HG03342 (cell line): ENCODE measurements around the gene USP16.
"Not testable (repeated sequence)": the region's sequence is repeated elsewhere in the genome, so short reads cannot be mapped to it uniquely, and the experiment has no call there.

Experiments used
- ATAC-seq: cut with Tn5 transposase; IDR thresholded peaks from one replicate; pipeline ENCODE4 v1.9.1; 2021; ENCODE audit warnings: mild to moderate bottlenecking, moderate library complexity; ENCODE audit not compliant: unreplicated experiment

The USP16 gene

DNA sequence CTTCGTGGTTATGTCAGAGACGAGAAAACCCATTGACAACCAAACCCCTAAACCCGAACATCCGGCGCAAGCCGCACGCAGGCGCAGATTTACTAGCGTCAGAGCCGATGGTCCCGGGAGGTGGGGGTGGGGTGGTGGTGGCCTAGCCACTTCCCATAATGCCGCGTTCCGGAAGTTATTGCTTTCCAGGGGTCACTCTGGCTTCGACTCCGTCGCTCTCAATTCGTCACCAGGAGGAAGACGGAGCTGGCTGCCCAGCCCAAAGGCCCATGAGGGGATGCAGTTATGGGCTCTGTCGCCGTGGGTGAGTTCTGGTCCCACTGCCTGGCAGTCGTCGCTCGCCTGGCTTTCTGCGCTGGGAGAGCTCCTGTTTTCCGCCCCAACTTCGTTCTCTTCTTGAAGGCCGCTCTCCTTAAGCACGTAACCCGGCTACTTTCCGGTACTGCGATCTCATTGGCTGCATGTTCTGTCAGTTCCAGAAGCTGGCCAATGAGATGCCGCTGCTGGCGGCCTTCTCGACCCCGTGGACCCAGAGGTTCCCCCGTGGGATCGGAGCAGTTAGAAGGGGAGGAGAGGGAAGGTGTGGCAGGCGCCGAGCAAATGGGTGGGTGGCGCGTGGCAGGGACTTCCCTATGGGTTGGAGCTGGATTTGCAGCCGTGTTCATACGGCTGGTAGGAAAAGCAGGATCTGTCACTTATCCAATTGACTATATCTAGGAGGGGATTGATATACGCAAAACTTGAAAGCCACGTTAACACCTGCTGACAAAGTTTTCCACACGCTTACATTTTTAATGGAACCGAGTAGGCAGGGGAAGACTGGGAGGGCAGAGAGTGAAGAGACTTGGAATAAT lies at the start of gene USP16:
Gene USP16 (plus strand): TSS at position 195 of the 854 bp plus-strand sequence. CDS start 3,246 bp downstream, outside the sequence.
- ATAC-seq: peak; percentile 96

DNA sequence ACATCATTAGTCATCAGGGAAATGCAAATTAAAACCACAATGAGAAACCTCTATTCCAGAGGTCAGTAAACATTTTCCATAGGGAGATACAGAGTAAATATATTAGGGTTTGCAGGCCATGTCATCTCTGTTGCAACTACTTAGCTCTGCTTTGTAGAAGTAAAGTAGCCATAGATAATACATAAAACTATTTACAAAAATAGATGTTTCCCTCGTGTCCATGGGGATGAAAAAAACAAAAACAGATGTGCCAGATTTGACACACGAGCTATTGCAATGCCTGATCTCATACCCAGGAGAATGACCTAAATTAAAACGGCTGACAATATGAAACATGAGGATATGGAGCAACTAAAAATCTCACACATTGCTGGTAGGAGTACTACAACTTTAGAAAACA lies 49.1 kb upstream of the USP16 start:
- no peak for ATAC-seq

DNA sequence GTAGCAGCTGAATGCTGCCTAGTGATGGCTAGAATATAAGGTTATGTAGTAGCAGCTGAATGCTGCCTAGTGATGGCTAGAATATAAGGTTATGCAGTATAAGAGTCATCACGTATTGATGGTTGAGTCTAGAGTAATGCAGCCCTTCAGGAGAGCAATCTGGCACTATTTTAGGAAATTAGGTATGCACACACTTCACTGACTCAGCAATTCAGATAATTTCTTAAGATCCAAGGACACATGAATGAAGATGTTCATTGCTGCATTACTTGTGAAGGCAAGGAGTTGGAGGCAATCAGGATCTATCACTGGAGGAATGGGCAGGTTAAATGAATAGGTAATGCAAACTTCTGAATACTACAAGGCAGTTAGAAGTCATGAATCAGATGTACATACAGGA lies 45.4 kb upstream of the USP16 start:
- ATAC-seq: no peak

DNA sequence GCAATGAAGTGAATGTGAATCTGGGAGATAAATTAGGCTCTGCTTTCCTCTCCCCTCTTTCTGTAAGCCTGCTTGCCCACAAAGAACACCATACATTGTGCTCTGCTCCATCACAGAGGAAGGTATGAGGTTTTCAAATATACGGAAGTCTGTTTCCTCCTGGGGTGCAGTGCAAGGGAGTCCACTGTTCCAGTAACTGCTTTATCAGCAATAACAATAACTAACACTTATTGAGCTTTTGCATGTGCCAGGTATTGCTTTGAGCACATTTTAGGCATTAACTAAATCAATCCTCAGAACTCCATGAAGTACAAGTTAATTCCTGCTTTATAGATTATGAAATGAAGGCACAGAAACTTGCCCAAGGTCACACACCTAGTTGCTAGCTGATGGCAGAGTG lies 41.8 kb upstream of the USP16 start:
- no peak for ATAC-seq

DNA sequence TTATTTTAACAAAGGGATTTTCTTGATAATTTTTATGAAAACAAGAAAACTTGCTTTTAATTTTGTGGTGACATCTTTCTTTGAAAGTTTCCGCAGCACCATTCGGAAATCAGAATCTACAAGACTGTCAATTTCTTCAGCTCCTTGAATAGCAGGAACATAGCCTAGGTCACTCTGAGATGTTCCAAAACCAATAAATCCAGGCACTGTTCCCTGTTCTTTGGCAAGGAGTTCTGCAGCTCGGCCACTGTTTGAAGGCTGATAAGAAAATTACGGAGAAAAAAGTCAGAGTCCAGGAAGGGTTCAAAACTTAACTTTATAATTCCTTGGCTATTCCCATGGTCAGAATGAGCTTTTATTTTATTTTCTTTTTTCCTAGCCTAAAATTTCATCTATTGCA lies 37.8 kb upstream of the USP16 start:
- ATAC-seq: no peak

DNA sequence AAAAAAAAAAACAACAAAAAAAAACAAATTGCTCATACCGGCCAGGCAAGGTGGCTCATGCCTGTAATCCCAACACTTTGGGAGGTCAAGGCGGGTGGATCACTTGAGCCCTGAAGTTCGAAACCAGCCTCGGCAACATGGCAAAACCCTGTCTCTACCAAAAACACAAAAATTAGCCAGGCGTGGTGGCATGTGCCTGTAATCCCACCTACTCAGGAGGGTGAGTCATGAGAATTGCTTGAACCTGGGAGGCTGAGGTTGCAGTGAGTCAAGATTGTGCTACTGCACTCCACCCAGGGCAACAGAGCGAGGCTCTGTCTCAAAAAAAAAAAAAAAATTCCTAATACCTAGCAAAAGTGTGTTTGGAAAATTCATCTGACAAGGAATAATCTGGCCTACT lies 36.3 kb upstream of the USP16 start:
- not testable (repeated sequence) for ATAC-seq

DNA sequence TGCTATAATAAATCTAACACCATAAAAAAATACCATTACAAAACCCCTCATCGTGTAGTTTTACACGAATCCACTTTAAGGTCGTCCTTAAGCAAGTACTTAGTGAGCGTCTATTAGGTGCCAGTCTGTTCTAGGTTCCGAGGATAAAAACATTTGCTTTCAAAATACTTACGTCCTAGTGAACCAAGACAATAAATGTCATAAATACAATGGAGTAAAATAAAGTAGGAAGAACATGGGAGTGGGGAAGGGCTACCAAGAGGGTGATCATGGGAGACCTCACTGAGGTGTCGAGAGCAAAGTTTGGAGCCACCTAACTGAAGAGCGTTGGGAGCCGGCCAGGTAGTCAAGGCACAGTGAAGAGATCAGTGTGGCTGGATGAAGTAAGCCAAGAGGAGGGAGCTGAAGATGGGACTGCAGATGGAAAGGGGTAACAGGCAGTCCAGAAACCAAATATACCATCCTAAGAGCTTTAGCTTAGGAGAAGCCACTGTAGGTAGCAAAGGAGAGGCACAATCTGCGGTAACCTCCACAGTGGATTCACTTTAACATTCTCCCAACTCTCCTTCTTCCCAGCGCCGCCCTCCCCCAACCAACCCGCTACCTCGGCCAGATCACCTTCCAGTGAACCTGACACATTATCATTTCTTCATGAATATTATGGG lies 32.5 kb upstream of the USP16 start:
- ATAC-seq: no peak

DNA sequence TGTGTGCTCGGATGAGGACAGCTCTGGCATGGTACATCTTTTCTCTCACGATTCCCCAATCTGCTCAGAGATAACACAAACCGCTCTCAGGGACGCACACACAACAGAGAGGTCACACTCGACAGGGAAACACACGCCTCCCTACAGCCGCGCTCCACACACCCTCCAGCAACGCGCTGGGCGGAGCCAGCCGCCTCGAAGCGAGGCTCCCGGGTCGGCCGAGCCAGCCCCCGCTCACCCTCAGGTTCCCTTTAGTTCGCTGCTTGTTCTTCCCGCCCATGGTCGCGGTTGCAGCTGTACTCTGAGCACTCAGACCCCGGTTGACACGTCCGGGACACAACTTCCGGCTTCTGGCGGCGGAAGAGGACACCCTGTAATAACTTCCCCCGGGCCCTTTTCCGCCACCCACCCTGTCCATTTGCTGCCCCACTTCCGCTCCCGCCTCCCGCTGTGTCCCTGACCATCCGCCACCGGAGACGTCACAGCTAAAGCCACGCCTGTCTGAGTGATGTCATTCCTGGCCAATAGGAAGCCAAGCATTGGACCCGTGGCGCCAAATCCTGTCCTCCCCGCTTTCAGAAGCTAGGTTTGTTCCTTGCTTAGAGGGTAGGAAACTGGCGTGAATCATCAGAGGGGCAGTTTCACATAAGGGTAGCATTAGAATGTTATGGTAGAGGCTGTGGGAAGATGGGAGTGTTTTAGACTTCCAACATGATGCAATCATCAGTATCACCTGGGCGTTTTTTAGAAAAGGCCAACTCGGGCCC lies 31.8 kb upstream of the USP16 start, which contains the start of gene LTN1:
Gene LTN1 (minus strand): TSS at position 352 of the 767 bp plus-strand sequence. CDS start 72 bp downstream, at position 280.
- peak; percentile 97 for ATAC-seq

DNA sequence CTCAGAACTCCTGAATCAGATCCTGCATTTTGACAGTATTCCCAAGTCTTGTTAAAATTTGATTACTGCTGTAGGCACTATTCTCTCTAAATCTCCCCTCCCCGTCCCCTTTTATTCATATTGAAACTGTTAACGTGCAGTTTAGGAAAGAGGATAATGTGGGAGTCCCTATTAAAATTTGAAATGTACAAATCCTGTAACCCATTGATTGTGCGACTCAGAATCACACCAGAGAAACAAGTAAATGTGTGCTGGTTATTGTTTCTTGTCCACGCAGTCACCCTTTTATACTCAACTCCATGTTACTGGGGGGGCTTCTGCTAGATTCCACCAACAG lies 31.2 kb upstream of the USP16 start:
- no peak for ATAC-seq

DNA sequence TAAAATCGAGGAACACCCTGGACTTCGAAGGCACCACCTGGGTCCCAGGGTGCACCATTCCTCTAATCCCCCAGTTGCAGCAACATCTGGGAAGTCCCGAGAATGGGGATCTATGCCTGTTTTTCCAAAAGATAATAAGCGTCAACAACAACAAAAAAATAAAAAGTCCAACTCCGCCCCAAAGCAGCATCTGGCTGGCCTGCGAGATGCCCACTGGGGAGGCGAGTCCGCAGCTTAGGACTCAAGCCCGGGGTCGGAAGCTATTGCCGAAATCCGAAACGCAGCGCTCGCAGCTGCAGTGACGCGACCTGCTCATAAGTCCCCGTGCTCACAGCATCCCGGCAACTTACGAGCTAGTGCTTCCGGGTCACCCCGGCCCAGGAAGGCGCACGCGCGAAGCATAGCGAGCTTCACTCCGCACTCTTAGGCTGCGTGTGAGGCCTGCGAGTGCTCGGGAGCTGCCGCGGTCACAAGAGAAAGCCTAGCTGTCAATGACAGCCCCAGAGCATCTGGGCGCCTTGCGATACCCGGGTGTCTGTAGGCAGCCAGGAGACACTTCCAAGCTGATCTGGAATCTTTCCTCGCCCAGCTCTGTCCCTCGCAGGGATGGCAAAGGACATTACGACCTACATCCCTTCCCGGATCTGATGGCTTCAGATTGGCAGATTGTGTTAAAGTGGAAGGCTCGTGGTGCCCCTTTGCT lies 21.9 kb upstream of the USP16 start:
- ATAC-seq: peak; percentile 99

DNA sequence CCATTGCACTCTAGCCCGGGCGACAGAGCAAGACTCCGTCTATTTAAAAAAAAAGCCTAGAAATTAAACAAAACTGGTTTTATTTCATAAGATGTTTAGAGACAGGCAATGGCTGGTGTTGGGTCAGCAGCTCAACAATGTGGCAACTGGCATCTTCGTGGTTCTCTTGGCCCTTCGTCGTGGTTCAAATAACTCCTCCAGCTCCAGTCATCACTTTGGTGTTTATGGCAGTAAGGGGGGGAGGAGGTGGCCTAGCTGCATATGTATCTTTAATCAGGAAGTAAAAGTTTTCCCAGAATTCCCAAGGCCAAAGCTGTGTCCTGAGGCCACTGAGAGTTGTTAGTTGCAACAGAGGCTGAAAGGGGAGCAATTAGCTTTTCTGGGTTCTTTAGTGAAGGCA lies 18.8 kb upstream of the USP16 start:
- no peak for ATAC-seq

DNA sequence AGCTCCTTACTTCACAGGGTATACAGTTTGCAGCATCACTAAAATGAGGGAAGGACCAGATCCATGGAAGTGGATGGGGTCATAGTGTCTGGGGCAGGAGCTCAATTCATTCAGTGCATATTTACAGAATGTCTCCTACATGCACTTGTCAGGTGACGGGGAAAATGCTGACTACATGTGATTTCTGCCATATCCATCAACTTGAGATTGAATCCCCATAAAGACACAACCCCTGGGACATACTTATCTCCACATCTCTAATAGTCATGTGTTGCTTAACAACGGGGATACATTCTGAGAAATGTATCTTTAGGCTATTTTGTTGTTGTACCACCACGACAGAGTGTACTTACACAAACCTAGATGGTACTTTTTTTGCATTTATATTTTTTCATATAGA lies 17.3 kb upstream of the USP16 start:
- ATAC-seq: no peak

DNA sequence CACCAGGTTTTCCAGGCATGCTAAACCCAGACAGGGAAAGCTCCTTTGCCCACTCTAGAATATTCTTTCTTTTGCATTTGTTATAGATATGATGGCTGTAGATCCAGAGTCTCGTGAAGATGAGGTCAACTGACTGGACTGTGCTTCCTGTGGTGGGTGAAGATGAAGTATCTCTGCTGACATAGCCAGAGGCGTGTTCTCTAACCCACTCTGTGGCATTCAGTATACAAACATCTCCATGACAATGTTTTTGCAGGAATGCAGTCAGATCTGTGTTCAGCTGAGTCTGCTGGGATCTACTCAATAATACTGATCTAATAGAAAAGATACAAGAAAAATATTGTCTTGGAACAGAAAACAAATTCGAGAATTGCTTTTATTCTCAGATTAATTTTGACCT lies 16.7 kb upstream of the USP16 start:
- ATAC-seq: no peak

DNA sequence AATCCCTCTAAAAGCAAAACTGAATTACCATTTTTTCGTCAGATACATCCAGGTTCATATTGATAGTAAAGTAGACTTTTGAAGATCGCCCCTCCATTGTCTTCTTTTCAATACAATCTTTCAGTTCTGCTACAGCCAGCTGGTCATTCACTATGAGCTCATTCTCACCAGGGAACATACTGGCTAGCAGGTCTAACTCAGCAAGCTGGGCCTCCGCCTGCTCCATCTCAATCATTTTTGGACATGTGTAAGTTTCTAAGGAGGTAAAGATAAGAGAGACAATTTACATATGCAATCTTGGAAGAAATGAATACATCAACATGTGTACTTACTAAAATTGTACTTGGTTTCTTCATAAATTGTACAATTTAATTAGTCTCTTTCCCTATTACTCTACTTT lies 16.1 kb upstream of the USP16 start:
- ATAC-seq: no peak

DNA sequence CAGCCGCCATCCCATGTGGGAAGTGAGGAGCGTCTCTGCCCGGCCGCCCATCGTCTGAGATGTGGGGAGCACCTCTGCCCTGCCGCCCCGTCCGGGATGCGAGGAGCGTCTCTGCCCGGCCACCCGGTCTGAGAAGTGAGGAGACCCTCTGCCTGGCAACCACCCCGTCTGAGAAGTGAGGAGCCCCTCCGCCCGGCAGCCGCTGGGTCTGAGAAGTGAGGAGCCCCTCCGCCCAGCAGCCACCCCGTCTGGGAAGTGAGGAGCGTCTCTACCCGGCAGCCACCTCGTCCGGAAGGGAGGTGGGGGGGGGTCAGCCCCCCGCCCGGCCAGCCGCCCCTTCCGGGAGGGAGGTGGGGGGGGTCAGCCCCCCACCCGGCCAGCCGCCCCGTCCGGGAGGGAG lies 13.2 kb upstream of the USP16 start:
- not testable (repeated sequence) for ATAC-seq

DNA sequence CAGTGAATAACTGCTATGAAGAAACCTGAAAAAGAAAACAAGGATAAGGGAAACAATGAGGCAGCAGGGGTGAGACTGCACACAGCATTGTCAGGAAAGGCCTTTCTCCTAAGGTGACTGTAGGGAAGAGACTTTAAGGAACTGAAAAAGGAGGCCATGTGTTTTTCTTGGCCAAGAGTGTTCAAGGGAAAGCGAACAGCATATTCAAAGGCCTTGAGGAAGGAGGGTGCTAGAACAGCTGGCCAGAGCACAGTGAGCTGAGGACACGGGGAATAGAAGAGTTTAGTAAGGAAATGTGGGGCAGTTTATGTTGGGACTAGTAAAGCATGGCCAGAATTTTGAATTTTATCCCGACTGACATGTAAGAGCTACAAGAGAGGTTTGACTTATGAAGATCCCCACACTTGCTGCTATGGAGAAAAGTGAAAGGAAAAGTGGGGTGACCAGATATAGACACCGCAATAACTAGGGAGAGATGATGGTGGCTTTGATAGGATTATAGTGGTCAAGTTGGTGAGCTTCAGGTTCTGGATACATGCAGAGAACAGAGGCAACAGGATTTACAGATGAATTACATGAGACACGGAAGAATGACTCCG lies 6.7 kb upstream of the USP16 start:
- ATAC-seq: no peak

DNA sequence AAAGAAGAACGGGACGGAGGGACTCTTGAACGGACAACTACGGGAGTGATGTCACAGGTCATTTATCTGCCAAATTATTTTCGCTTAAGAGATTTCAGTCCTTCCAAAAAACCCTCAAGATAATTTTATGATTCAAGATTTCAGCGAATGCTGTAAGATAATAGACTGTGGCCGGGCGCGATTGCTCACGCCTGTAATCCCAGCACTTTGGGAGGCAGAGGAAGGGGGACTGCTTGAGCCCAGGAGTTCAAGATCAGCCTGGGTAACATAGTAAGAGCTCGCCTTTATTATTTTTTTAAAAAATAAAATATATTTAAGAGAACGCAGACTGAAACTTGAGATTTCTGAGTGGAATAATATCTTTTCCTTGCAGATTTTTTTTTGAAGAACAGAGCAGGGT lies 5.9 kb upstream of the USP16 start:
- ATAC-seq: peak; percentile 4

DNA sequence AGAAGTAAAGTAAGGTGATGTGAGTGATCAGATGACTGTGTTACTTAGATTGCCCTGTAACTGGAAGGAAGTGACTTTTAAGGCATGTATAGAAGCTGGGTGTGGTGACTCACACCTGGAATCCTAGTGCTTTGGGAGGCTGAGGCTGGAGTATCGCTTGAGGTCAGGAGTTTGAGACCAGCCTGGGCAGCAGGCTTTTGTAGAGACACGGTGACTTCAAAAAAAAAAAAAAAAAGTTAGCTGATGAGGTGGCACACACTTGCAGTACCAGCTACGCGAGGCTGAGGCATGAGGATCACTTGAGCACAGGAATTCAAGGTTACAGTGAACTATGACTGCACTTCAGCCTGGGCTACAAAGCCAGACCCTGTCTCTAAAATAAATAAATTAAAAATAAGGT lies 2.3 kb upstream of the USP16 start:
- no peak for ATAC-seq

DNA sequence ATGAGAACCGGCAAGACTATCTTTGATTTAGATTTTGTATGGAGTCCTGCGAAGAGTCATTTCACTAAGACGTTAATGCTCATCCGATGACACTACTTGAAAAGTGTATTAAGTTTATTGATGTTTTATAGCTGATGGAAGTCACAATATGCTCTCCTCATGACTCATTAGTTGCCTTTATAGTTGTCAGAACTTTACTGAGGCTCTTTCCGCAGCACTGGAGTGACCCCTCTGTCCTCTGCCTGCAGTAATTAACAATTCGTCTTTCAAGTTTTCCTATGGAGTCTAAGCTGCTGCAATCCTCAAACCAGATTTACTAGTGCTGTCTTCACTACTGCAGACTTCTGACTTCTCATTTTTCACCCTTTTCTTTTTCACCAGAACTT lies 853 bp downstream of the USP16 start:
- ATAC-seq: no peak

DNA sequence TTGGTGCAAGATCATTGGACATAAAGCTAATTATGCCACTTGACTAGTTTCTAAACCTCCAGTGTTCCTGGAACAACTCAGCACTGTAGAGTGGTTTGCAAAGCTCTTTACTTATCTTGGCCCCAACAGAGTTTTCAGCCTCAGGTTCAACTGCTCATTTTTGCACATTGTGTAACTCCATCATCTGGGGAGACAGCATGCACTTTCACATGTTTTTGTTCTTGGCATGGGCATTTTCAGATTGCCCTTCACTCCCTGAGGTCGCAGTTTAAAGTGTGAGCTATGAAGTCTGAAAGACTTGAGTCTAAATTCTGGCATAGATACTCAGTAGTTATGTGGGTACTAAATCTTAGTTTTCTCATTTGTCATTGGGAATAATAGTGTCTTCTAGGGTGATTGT lies 5.1 kb downstream of the USP16 start:
- ATAC-seq: no peak

DNA sequence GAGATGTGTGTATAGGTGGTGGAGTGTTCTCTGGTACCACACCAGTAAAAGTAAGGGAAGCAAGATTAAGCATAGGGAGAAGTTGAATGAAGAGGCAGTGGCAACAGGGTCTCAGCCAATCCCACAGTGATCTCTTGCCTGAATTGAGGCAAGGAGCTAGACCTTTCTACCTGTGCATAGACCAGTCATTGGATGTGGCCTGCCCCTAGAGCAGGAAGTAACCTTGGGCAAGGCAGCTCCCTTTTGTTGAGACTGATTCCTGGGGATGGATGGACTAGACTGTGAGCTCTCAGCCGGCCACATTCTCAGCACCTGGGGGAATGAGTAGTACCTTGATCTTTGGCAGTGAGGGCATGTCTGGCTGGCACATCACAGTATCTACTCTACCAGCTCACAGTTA lies 6.4 kb downstream of the USP16 start:
- no peak for ATAC-seq
